Measurements from ENCODE around the gene IL18BP. TPM values are rescaled to one million over a fixed set of nuclear protein-coding genes. Genes with fewer than 3 reads are reported as not detected.

The IL18BP gene
- total RNA-seq, 1 donor from 2014 or later = 20.9 TPM

- Mint-ChIP-seq H3K9me3 (no peaks in the 10 kb centered on the region), H3K4me3 (no peak overlapping the region), H3K36me3 (no peaks in the 10 kb centered on the region), H3K4me1 (peaks cover 10% of the 10 kb centered on the region), H3K27ac (no peak overlapping the region), H3K27me3 (ENCODE audit: low read depth) (no peaks in the 10 kb centered on the region)
- TF ChIP-seq CTCF (IDR thresholded peaks at IDR 0.05; ENCODE audit: unreplicated experiment) = no peak
- peak; percentile 48 to 76 for DNase-seq (ENCODE audit: low spot score in 2 of 2, unreplicated experiment in 2 of 2)
Measured at GRCh38 chr11:72041364-72042063, 42.8 kb downstream of the IL18BP start.

- Mint-ChIP-seq H3K36me3 (no peaks in the 10 kb centered on the region), H3K27ac (no peak overlapping the region), H3K4me3 (no peak overlapping the region), H3K27me3 (ENCODE audit: low read depth) (no peaks in the 10 kb centered on the region), H3K4me1 (peaks cover 3% of the 10 kb centered on the region), H3K9me3 (no peaks in the 10 kb centered on the region)
- DNase-seq (ENCODE audit: low spot score in 2 of 2, unreplicated experiment in 2 of 2) = no peak
- TF ChIP-seq CTCF (IDR thresholded peaks at IDR 0.05; ENCODE audit: unreplicated experiment) = no peak
Measured at GRCh38 chr11:72042064-72042745, 43.5 kb downstream of the IL18BP start.

DNA sequence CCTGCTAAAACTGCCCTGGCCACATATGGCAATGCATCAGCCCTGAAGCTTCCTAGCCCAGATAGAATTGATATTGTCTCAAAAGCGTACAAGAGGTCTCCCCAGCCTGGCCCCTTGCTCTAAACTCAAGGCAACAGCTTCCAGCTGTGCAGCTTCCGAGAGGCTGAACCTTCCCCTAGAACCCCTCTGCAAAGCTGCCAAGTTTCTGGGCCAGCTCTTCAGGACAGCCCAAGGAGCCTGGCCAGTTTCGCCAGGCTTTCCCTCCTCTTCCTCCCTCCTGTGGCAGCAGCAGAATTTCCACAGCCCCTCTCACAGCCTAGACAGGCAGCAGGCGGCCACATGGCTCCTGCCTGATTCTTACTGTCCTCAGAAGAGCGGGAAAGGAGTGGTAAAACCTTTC lies 47.1 kb downstream of the IL18BP start:
- H3K27me3 Mint-ChIP-seq (ENCODE audit: low read depth) = no peaks in the 10 kb centered on the region
- peaks cover 12% of the 10 kb centered on the region for H3K4me1 Mint-ChIP-seq
- TF ChIP-seq CTCF (IDR thresholded peaks at IDR 0.05; ENCODE audit: unreplicated experiment) = no peak
- H3K36me3 Mint-ChIP-seq = peaks cover 2% of the 10 kb centered on the region
- no peaks in the 10 kb centered on the region for H3K9me3 Mint-ChIP-seq
- H3K27ac Mint-ChIP-seq = peak overlapping the region; percentile 47
- H3K4me3 Mint-ChIP-seq = no peak overlapping the region
- DNase-seq (ENCODE audit: low spot score in 2 of 2, unreplicated experiment in 2 of 2) = no peak

GRCh38 chr11:72048766-72049460 lies 50.2 kb downstream of the IL18BP start:
- no peaks in the 10 kb centered on the region for H3K9me3 Mint-ChIP-seq
- peak overlapping the region; percentile 88 for H3K27ac Mint-ChIP-seq
- TF ChIP-seq CTCF (IDR thresholded peaks at IDR 0.05; ENCODE audit: unreplicated experiment) = no peak
- H3K4me1 Mint-ChIP-seq = peaks cover 12% of the 10 kb centered on the region
- peaks cover 2% of the 10 kb centered on the region for H3K36me3 Mint-ChIP-seq
- no peak overlapping the region for H3K4me3 Mint-ChIP-seq
- DNase-seq (ENCODE audit: low spot score in 2 of 2, unreplicated experiment in 2 of 2) = no peak
- no peaks in the 10 kb centered on the region for H3K27me3 Mint-ChIP-seq (ENCODE audit: low read depth)

Other genes with a start within 250 kb of the IL18BP start
- not detected in 3 replicates for gene DEFB108B, start 165.7 kb upstream of the IL18BP start, total RNA-seq
- gene DEFB131B, start 120.5 kb upstream of the IL18BP start, total RNA-seq = not detected in 3 replicates
- 14.3 to 16.8 TPM (median 14.6 TPM) in 3 replicates for gene XNDC1N, start 70.3 kb upstream of the IL18BP start, total RNA-seq
- gene RNF121, start 69.9 kb upstream of the IL18BP start, total RNA-seq = 48.3 to 55.4 TPM (median 52.2 TPM) in 3 replicates
- 317 to 334 TPM (median 327 TPM) in 3 replicates for gene NUMA1, start 81.6 kb downstream of the IL18BP start, total RNA-seq
- gene LRRC51, start 81.9 kb downstream of the IL18BP start, total RNA-seq = 3.0 to 5.2 TPM (median 4.3 TPM) in 3 replicates
- 69.1 to 76.5 TPM (median 74.2 TPM) in 3 replicates for gene LAMTOR1, start 104.4 kb downstream of the IL18BP start, total RNA-seq
- gene TOMT, start 107.0 kb downstream of the IL18BP start, total RNA-seq = not detected in 3 replicates
- 39.3 to 39.5 TPM (median 39.4 TPM) in 3 replicates for gene ANAPC15, start 113.8 kb downstream of the IL18BP start, total RNA-seq
- not detected in 3 replicates for gene FOLR3, start 136.8 kb downstream of the IL18BP start, total RNA-seq
- 0.44 to 1.0 TPM (median 0.47 TPM) in 3 replicates for gene FOLR1, start 193.2 kb downstream of the IL18BP start, total RNA-seq
- not detected in 3 replicates for gene FOLR2, start 217.9 kb downstream of the IL18BP start, total RNA-seq
- gene INPPL1, start 225.9 kb downstream of the IL18BP start, total RNA-seq = 279 to 299 TPM (median 289 TPM) in 3 replicates
- not detected in 3 replicates for gene PHOX2A, start 245.3 kb downstream of the IL18BP start, total RNA-seq

Data from mesothelial cell of epicardium (in vitro differentiated cells).